ENCODE measurements around the gene PRTN3. TPM values are rescaled to one million over a fixed set of nuclear protein-coding genes. Genes with fewer than 3 reads are reported as not detected.

Gene PRTN3
- total and polyA plus RNA-seq, 12 donors = 0.20 to 0.40 (median 0.33) TPM; not detected in 8

- Histone ChIP-seq H3K4me3 (no peak overlapping the region), H3K27ac (no peak overlapping the region), H3K9me3 (replicated peaks in 1 of 3) (no peaks in the 10 kb centered on the region), H3K36me3 (replicated peaks in 1 of 2) (no peaks in the 10 kb centered on the region), H3K4me1 (replicated peaks in 1 of 2) (peaks cover 0 to 10% of the 10 kb centered on the region in 2 donors), H3K27me3 (peaks cover 9% of the 10 kb centered on the region)
- DNase-seq = no peak
- TF ChIP-seq CTCF (IDR thresholded peaks at IDR 0.05) (no peak), POLR2A (IDR thresholded peaks at IDR 0.05) (no peak)
- intact Hi-C loops (cut with DNase I) = loop anchor here in 1 of 2 donors (10.0 kb wide), 1 partner anchor 80 kb away; no protein-coding TSS in a partner anchor
- 68 to 76% (median 72%) methylated on average over 6 of the region's 6 CpGs for WGBS, 4 donors
These were observed 13.8 kb downstream of the PRTN3 start for GRCh38 chr19:854549-854948.

GRCh38 chr19:855142-855541 lies 14.3 kb downstream of the PRTN3 start:
- TF ChIP-seq POLR2A (IDR thresholded peaks at IDR 0.05) = no peak
- TF ChIP-seq CTCF (IDR thresholded peaks at IDR 0.05) = no peak
- Histone ChIP-seq H3K36me3 (replicated peaks in 1 of 2) (no peaks in the 10 kb centered on the region), H3K27me3 (peaks cover 14% of the 10 kb centered on the region), H3K4me1 (replicated peaks in 1 of 2) (peaks cover 0 to 9% of the 10 kb centered on the region in 2 donors), H3K27ac (no peak overlapping the region), H3K9me3 (replicated peaks in 1 of 3) (no peaks in the 10 kb centered on the region), H3K4me3 (no peak overlapping the region)
- intact Hi-C loops (cut with DNase I) = loop anchor here in 1 of 2 donors (10.0 kb wide), 1 partner anchor 80 kb away; no protein-coding TSS in a partner anchor
- no peak for DNase-seq
- 84 to 89% (median 87%) methylated on average over 5 to 12 of the region's 12 CpGs for WGBS, 4 donors

- H3K36me3 ChIP-seq (replicated peaks in 1 of 2) = no peaks in the 10 kb centered on the region
- no peak overlapping the region for H3K27ac ChIP-seq
- H3K4me3 ChIP-seq = no peak overlapping the region
- peaks cover 0 to 6% of the 10 kb centered on the region in 2 donors for H3K4me1 ChIP-seq (replicated peaks in 1 of 2)
- H3K9me3 ChIP-seq (replicated peaks in 1 of 3) = no peaks in the 10 kb centered on the region
- peaks cover 17% of the 10 kb centered on the region for H3K27me3 ChIP-seq
- intact Hi-C loops (cut with DNase I) = loop anchor here in 1 of 2 donors (10.0 kb wide), 1 partner anchor 81 kb away; no protein-coding TSS in a partner anchor
- 69 to 75% (median 71%) methylated on average over 10 to 40 of the region's 40 CpGs for WGBS, 4 donors
- DNase-seq = no peak
- TF ChIP-seq POLR2A (IDR thresholded peaks at IDR 0.05) (no peak), CTCF (IDR thresholded peaks at IDR 0.05) (no peak)
These were observed 14.8 kb downstream of the PRTN3 start for GRCh38 chr19:855566-856120.

GRCh38 chr19:858284-858683 lies 17.5 kb downstream of the PRTN3 start:
- Histone ChIP-seq H3K9me3 (replicated peaks in 1 of 3) (no peaks in the 10 kb centered on the region), H3K27me3 (peaks cover 10% of the 10 kb centered on the region), H3K27ac (no peak overlapping the region), H3K36me3 (replicated peaks in 1 of 2) (no peaks in the 10 kb centered on the region), H3K4me3 (no peak overlapping the region), H3K4me1 (replicated peaks in 1 of 2) (peaks cover 5 to 6% of the 10 kb centered on the region in 2 donors)
- no peak for DNase-seq
- WGBS, 4 donors = 78 to 83% (median 79%) methylated on average over 9 of the region's 9 CpGs
- intact Hi-C loops (cut with DNase I) = loop anchor here in 1 of 2 donors (10.0 kb wide), 1 partner anchor 83 kb away; no protein-coding TSS in a partner anchor
- no peak for TF ChIP-seq POLR2A (IDR thresholded peaks at IDR 0.05)
- no peak for TF ChIP-seq CTCF (IDR thresholded peaks at IDR 0.05)

All from adrenal gland (tissue), 12 donors.